ENCODE data around the gene GABARAP.
A peak's percentile ranks its signal among the peaks of the same experiment; 100 is the strongest.

GABARAP gene

GRCh38 chr17:7222093-7222971 is 19.9 kb downstream of the GABARAP start:
- no peaks in the 10 kb centered on the region for H3K9me3 ChIP-seq (ENCODE audit: control insufficient read depth, low read length)
- H3K36me3 ChIP-seq (ENCODE audit: control insufficient read depth, insufficient read depth, low read length), result peaks cover 45% of the 10 kb centered on the region
- no peak overlapping the region for H3K4me3 ChIP-seq (ENCODE audit: insufficient read depth, low read depth, low read length)
- no peak overlapping the region for H3K27ac ChIP-seq (ENCODE audit: insufficient read depth, low read depth, low read length, poor library complexity, severe bottlenecking)
- WGBS, 2 experiments, result 93 to 95% methylated on average over 15 of the region's 15 CpGs
- no peaks in the 10 kb centered on the region for H3K27me3 ChIP-seq (ENCODE audit: control insufficient read depth, insufficient read depth, low read length, poor library complexity, severe bottlenecking)
- peaks cover 20% of the 10 kb centered on the region for H3K4me1 ChIP-seq (ENCODE audit: control insufficient read depth, insufficient read depth, low read length)

- peaks cover 23% of the 10 kb centered on the region for H3K4me1 ChIP-seq (ENCODE audit: control insufficient read depth, insufficient read depth, low read length)
- 95 to 96% methylated on average over 10 of the region's 10 CpGs for WGBS, 2 experiments
These were observed 20.8 kb downstream of the GABARAP start for GRCh38 chr17:7221278-7222092.

DNA sequence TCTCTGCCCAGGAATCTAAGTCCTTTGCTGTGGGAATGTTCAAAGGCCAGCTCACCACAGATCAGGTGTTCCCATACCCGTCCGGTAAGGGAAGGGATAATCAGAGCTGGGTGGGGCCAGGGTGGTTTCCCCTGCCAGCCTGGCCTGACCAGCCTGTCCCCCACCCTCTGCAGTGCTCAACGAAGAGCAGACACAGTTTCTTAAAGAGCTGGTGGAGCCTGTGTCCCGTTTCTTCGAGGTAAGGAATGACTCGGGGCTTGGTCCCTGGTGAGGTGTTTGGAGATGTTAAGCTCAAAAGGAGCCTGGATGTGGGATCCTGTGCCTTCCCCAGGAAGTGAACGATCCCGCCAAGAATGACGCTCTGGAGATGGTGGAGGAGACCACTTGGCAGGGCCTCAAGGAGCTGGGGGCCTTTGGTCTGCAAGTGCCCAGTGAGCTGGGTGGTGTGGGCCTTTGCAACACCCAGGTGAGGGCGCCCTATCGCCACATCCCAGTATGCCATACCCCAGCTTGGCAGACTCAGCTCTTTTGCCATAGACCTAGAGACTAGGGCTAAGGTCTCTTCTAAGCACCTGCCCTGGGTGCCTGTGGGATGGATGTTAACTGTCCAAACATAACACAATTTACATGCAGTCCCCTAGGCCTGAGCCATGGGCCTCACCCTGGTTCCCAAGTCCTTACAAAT is 21.5 kb downstream of the GABARAP start:
- H3K27ac ChIP-seq (ENCODE audit: insufficient read depth, low read depth, low read length, poor library complexity, severe bottlenecking), result peak overlapping the region; percentile 65
- peaks cover 30% of the 10 kb centered on the region for H3K4me1 ChIP-seq (ENCODE audit: control insufficient read depth, insufficient read depth, low read length)
- H3K9me3 ChIP-seq (ENCODE audit: control insufficient read depth, low read length), result no peaks in the 10 kb centered on the region
- H3K27me3 ChIP-seq (ENCODE audit: control insufficient read depth, insufficient read depth, low read length, poor library complexity, severe bottlenecking), result no peaks in the 10 kb centered on the region
- 52 to 57% methylated on average over 11 of the region's 11 CpGs for WGBS, 2 experiments
- H3K4me3 ChIP-seq (ENCODE audit: insufficient read depth, low read depth, low read length), result peak overlapping the region; percentile 87
- peaks cover 31% of the 10 kb centered on the region for H3K36me3 ChIP-seq (ENCODE audit: control insufficient read depth, insufficient read depth, low read length)

More at GRCh38 chr17:7221278-7222092, 20.8 kb downstream of the GABARAP start:
- Histone ChIP-seq H3K4me3 (ENCODE audit: insufficient read depth, low read depth, low read length) (no peak overlapping the region), H3K27me3 (ENCODE audit: control insufficient read depth, insufficient read depth, low read length, poor library complexity, severe bottlenecking) (no peaks in the 10 kb centered on the region), H3K9me3 (ENCODE audit: control insufficient read depth, low read length) (no peaks in the 10 kb centered on the region), H3K36me3 (ENCODE audit: control insufficient read depth, insufficient read depth, low read length) (peaks cover 39% of the 10 kb centered on the region), H3K27ac (ENCODE audit: insufficient read depth, low read depth, low read length, poor library complexity, severe bottlenecking) (no peak overlapping the region)

DNA sequence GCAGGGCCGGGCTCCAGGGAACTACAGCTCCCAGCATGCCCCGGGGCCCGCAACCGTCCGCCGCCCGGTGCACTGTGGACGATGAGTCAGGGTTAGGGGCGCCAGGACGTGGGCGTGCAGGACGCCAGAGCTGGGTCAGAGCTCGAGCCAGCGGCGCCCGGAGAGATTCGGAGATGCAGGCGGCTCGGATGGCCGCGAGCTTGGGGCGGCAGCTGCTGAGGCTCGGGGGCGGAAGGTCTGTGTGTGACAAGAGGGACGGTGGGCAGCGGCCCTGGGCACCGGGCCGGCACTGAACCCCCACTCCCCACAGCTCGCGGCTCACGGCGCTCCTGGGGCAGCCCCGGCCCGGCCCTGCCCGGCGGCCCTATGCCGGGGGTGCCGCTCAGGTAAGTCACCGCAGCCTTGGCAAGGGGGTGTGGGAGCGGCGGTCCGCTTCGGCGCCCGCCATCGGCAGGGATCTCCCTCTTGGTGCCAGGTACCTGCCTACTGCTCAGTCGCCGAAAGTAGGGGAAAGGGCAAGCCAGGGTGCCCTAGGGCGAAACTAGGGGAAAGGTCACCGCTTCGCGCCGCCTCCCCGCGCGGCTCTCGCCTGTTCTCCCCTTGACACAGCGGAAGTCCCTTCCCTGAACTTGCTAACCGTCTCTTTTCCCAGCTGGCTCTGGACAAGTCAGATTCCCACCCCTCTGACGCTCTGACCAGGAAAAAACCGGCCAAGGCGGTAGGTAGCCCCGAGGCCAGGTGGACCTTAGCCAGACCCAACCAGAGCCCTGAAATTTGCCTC is 22.2 kb downstream of the GABARAP start, which contains the start of the genes ACADVL and DLG4:
TSS of gene ACADVL (plus strand) at position 127 of the 781 bp plus-strand sequence. CDS start at position 174, 47 bp downstream.
TSS of gene DLG4 (minus strand) at position 25 of the 781 bp plus-strand sequence.
- Histone ChIP-seq H3K9me3 (ENCODE audit: control insufficient read depth, low read length) (no peaks in the 10 kb centered on the region), H3K27me3 (ENCODE audit: control insufficient read depth, insufficient read depth, low read length, poor library complexity, severe bottlenecking) (no peaks in the 10 kb centered on the region), H3K4me1 (ENCODE audit: control insufficient read depth, insufficient read depth, low read length) (peaks cover 36% of the 10 kb centered on the region), H3K36me3 (ENCODE audit: control insufficient read depth, insufficient read depth, low read length) (peaks cover 24% of the 10 kb centered on the region), H3K4me3 (ENCODE audit: insufficient read depth, low read depth, low read length) (peak within 1 kb of the TSS; percentile 87), H3K27ac (ENCODE audit: insufficient read depth, low read depth, low read length, poor library complexity, severe bottlenecking) (peak within 1 kb of the TSS; percentile 75)
- WGBS, 2 experiments, result 1% methylated on average over 63 of the region's 63 CpGs

- H3K27ac ChIP-seq (ENCODE audit: insufficient read depth, low read depth, low read length, poor library complexity, severe bottlenecking), result peak overlapping the region; percentile 75
- no peaks in the 10 kb centered on the region for H3K9me3 ChIP-seq (ENCODE audit: control insufficient read depth, low read length)
- peaks cover 22% of the 10 kb centered on the region for H3K36me3 ChIP-seq (ENCODE audit: control insufficient read depth, insufficient read depth, low read length)
- no peaks in the 10 kb centered on the region for H3K27me3 ChIP-seq (ENCODE audit: control insufficient read depth, insufficient read depth, low read length, poor library complexity, severe bottlenecking)
- 27% methylated on average over 12 of the region's 12 CpGs for whole genome bisulfite sequencing, 2 experiments
- peaks cover 36% of the 10 kb centered on the region for H3K4me1 ChIP-seq (ENCODE audit: control insufficient read depth, insufficient read depth, low read length)
- peak overlapping the region; percentile 87 for H3K4me3 ChIP-seq (ENCODE audit: insufficient read depth, low read depth, low read length)
These were observed 22.9 kb downstream of the GABARAP start for GRCh38 chr17:7219229-7219811.

GRCh38 chr17:7218758-7219157 is 23.5 kb downstream of the GABARAP start:
- H3K27me3 ChIP-seq (ENCODE audit: control insufficient read depth, insufficient read depth, low read length, poor library complexity, severe bottlenecking), result no peaks in the 10 kb centered on the region
- H3K4me3 ChIP-seq (ENCODE audit: insufficient read depth, low read depth, low read length), result peak overlapping the region; percentile 11
- H3K9me3 ChIP-seq (ENCODE audit: control insufficient read depth, low read length), result no peaks in the 10 kb centered on the region
- peak overlapping the region; percentile 75 for H3K27ac ChIP-seq (ENCODE audit: insufficient read depth, low read depth, low read length, poor library complexity, severe bottlenecking)
- peaks cover 17% of the 10 kb centered on the region for H3K36me3 ChIP-seq (ENCODE audit: control insufficient read depth, insufficient read depth, low read length)
- H3K4me1 ChIP-seq (ENCODE audit: control insufficient read depth, insufficient read depth, low read length), result peaks cover 36% of the 10 kb centered on the region
- WGBS, 2 experiments, result 66 to 79% methylated on average over 6 of the region's 6 CpGs

DNA sequence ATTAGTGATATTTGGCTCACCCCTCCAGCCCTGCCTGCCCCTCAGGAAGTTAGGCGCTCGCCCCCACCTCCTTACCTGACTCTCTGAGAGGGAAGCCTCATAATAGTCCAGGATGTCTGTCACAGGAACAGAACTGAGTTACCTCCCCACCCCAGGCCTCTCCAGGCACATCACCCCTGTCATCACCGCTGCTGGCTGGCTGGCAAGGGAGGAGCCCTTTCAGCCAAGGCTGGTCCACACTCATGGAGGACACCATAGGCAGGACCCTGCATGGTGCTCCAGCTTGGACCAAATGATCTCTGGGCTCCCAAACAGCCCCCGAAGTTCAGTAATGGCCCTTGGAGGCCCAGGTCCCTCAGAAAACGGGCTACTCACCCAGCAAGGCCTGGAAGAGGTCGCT is 24.1 kb downstream of the GABARAP start:
- WGBS, 2 experiments, result 81 to 84% methylated on average over 6 of the region's 6 CpGs
- peak overlapping the region; percentile 19 for H3K27ac ChIP-seq (ENCODE audit: insufficient read depth, low read depth, low read length, poor library complexity, severe bottlenecking)
- peak overlapping the region; percentile 56 for H3K4me3 ChIP-seq (ENCODE audit: insufficient read depth, low read depth, low read length)
- H3K4me1 ChIP-seq (ENCODE audit: control insufficient read depth, insufficient read depth, low read length), result peaks cover 41% of the 10 kb centered on the region
- H3K27me3 ChIP-seq (ENCODE audit: control insufficient read depth, insufficient read depth, low read length, poor library complexity, severe bottlenecking), result no peaks in the 10 kb centered on the region
- H3K36me3 ChIP-seq (ENCODE audit: control insufficient read depth, insufficient read depth, low read length), result peaks cover 11% of the 10 kb centered on the region
- no peaks in the 10 kb centered on the region for H3K9me3 ChIP-seq (ENCODE audit: control insufficient read depth, low read length)

DNA sequence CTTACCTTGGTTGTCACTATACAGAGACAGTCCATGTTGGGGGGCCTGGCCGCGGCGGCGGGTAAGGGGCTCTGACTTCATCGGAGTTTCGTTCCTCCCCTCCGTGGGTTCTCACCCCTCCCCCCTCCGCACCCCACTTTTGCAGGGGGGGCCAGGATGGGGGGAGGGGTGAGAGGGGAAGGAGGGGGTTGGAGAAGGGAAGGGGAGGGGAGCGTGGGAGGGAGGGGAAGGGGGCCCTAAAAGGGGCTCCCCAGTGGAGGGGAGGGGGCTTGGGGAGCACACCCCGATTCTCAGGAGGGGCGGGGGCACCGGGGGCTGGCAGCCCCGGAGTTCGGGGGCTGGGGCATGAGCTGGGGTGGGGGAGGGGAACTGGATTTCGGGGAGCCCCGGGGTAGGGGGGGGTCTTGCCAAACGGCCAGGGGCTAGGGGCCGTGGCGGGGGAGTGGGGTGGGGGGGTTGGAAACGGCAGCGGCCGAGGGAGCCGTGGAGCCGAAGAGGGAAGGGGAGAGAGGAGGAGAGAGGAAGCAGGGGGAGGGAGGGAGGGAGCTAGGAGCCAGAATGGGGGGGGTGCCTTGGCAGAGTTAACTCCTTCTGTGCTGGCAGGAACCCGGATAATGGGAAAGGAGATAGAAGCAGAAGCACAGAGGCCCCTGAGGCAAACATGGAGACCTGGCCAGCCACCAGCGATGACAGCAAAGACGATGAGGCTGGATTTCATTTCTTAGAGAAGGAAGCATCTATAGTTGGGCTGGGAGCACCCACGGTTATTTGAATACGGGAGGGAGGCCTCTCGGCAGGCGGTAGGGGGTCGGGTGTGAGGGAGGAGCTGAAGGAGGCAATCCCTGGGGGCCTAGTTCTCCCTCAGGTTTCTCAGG is 24.9 kb downstream of the GABARAP start:
- 4% methylated on average over 19 to 30 of the region's 32 CpGs for WGBS, 2 experiments
- Histone ChIP-seq H3K27me3 (ENCODE audit: control insufficient read depth, insufficient read depth, low read length, poor library complexity, severe bottlenecking) (no peaks in the 10 kb centered on the region), H3K36me3 (ENCODE audit: control insufficient read depth, insufficient read depth, low read length) (peaks cover 3% of the 10 kb centered on the region), H3K9me3 (ENCODE audit: control insufficient read depth, low read length) (no peaks in the 10 kb centered on the region), H3K27ac (ENCODE audit: insufficient read depth, low read depth, low read length, poor library complexity, severe bottlenecking) (no peak overlapping the region), H3K4me3 (ENCODE audit: insufficient read depth, low read depth, low read length) (peak overlapping the region; percentile 56), H3K4me1 (ENCODE audit: control insufficient read depth, insufficient read depth, low read length) (peaks cover 42% of the 10 kb centered on the region)

Data from ectodermal cell (in vitro differentiated cells).